Measurements from ENCODE around the gene PPP6R3.
"Not testable (repeated sequence)": the region's sequence is repeated elsewhere in the genome, so short reads cannot be mapped to it uniquely, and the experiment has no call there.

Gene PPP6R3

DNA sequence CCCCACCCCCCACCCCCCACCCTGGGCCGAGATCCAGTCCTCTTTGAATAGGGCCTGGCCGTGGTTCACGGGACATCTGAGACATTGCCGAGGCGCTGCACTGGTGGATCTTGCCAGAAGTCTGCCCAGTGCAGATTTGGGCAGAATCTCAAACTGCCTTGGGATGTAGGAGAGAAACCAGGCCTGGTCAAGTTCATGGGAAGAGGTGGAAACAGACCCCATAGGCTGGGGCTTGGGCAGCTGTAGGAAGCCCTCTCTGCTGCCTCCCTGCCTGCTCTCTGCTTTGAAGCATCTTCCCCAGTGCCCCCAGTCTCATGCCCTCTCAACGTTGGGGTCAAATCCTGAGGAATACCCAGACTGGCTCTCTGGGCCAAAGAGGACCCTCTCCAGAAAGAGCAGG is 16.0 kb upstream of the PPP6R3 start:
- H3K4me3 ChIP-seq (ENCODE audit: low read depth, low read length) = no peak overlapping the region
- DNase-seq (ENCODE audit: low read depth, low spot score) = no peak
- POLR2A ChIA-PET = no interaction called here
- CTCF ChIA-PET = interaction anchor here (1.3 kb wide), 1 partner anchor 147 kb away, joined by 3 read pairs; no protein-coding TSS in a partner anchor
- TF ChIP-seq, protein P1, sequence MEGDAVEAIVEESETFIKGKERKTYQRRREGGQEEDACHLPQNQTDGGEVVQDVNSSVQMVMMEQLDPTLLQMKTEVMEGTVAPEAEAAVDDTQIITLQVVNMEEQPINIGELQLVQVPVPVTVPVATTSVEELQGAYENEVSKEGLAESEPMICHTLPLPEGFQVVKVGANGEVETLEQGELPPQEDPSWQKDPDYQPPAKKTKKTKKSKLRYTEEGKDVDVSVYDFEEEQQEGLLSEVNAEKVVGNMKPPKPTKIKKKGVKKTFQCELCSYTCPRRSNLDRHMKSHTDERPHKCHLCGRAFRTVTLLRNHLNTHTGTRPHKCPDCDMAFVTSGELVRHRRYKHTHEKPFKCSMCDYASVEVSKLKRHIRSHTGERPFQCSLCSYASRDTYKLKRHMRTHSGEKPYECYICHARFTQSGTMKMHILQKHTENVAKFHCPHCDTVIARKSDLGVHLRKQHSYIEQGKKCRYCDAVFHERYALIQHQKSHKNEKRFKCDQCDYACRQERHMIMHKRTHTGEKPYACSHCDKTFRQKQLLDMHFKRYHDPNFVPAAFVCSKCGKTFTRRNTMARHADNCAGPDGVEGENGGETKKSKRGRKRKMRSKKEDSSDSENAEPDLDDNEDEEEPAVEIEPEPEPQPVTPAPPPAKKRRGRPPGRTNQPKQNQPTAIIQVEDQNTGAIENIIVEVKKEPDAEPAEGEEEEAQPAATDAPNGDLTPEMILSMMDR (IDR thresholded peaks at IDR 0.05; ENCODE audit: insufficient read depth, low read length, missing control alignments) = no peak

DNA sequence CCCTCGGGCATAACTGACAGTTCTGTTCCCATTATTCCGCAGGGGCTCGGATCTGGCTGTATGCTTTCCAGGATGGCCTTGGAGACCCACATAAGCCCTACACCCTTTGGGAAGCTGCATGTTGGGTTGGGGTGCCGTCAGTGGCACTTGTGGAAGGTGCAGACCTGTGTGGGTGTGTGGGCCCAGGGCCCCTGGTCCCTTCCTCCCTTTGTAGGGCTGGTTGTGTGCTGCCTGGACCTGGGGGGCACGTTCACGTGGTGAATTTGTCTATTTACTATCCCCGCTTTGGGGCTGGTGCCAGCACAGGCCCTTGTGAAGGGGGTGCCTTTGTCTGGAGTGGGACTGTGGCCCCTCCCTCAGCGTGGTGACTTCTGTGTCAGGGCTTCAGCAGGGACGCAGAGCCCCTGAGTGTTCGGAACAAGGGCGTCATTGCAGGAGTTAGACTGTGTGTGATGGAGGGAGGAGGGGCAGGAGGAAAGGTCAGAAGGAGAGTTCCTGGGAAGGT is 15.0 kb upstream of the PPP6R3 start:
- DNase-seq (ENCODE audit: low read depth, low spot score) = no peak
- TF ChIP-seq, protein P1 (IDR thresholded peaks at IDR 0.05; ENCODE audit: insufficient read depth, low read length, missing control alignments) = no peak
- no peak overlapping the region for H3K4me3 ChIP-seq (ENCODE audit: low read depth, low read length)
- ChIA-PET CTCF (no interaction called here), POLR2A (no interaction called here)

DNA sequence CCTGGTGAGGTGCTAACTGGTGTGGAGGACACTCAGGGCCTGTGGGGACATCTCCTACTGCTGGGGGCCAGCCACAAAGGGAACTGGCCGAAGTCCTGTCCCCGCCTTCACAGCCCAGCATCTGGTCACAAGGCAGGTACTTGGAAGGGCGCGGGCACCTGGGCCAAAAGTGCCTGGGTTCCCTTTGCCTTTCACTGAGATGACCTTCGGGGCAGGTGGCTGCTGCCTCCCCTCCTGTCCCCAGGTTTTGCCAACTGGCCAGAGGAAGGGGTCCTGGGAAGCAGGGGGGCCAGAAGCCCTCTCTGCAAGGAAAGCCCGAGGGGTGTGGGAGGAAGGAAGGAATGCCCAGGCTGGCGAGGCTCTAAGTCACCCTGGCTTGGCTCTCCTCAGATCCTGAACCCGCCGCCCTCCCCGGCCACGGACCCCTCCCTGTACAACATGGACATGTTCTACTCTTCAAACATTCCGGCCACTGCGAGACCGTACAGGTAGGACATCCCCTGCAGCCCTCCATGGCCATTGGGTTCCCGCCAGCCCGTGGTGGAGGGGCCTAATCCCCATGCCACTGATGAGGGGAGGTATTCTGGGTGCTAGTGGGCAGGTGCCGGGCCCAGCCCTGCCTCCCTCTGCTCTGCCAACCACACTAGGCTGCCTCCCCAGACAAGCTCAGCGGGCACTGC is 14.4 kb upstream of the PPP6R3 start:
- ChIA-PET POLR2A (interaction anchor here (1.1 kb wide), 1 partner anchor 176 kb away, joined by 3 read pairs; no protein-coding TSS in a partner anchor), CTCF (interaction anchor here (0.7 to 1.6 kb wide), 12 partner anchors 9 to 235 kb away, joined by 3 to 6 read pairs (median 3); partner anchors contain the start of gene PPP6R3)
- TF ChIP-seq, protein P1 (IDR thresholded peaks at IDR 0.05; ENCODE audit: insufficient read depth, low read length, missing control alignments) = no peak
- H3K4me3 ChIP-seq (ENCODE audit: low read depth, low read length) = no peak overlapping the region
- DNase-seq (ENCODE audit: low read depth, low spot score) = no peak

DNA sequence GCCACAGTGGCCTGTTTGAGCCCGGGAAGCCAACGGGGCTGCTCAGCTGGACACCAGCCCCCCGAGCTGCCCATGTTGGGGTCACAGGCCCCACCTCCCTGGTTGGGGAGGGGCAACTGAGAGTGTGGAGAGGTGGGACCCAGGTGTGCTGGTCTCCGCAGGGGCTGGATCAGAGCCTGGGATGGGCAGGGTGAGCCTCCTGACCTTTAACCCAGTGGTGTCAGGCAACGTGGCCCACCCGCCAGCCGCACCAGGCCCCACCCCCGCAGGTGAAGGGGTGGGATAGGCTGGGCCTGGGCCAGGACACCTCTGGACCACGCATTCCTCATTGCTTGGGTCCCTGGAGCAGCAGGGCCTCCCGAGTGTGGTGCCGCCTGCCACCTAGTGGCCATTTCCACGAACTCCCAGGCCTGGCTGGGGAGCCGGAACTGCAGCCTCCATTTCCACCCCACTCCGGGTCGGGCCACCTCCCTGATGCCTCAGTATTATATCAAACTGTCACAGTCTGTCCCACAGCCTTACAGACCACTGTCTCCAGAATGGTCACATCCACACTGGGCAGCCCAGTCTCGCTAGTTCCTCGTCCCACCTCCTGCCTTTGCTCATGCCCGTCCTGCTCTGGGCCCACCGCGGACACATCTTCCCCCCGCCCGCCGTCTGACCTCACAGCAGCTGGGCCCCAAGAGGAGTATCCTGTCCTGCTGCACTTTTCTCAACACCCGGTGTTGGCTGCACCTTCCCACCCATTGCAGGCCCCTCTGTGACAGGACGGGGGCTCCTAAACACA is 13.3 kb upstream of the PPP6R3 start:
- no peak overlapping the region for H3K4me3 ChIP-seq (ENCODE audit: low read depth, low read length)
- TF ChIP-seq, protein P1 (IDR thresholded peaks at IDR 0.05; ENCODE audit: insufficient read depth, low read length, missing control alignments) = peak; percentile 95
- DNase-seq (ENCODE audit: low read depth, low spot score) = no peak
- POLR2A ChIA-PET = interaction anchor here (1.1 kb wide), 1 partner anchor 177 kb away, joined by 3 read pairs; no protein-coding TSS in a partner anchor
- CTCF ChIA-PET = interaction anchor here (0.9 to 1.6 kb wide), 13 partner anchors 9 to 238 kb away, joined by 3 to 6 read pairs (median 3); partner anchors contain the start of gene PPP6R3

DNA sequence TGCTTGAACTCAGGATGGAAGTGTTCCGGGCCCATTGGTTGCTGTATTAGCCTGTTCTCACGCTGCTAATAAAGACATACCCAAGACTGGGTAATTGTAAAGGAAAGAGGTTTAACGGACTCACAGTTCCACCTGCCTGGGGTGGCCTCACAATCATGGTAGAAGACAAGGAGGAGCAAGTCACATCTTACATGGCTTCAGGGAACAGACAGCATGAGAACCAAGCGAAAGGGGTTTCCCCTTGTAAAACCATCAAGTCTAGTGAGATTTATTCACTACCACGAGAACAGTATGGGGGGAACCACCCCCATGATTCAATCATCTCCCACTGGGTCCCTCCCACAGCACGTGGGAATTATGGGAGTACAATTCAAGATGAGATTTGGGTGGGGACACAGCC is 12.6 kb upstream of the PPP6R3 start:
- DNase-seq (ENCODE audit: low read depth, low spot score); POLR2A ChIA-PET; H3K4me3 ChIP-seq (ENCODE audit: low read depth, low read length): not testable (repeated sequence)
- CTCF ChIA-PET = interaction anchor here (0.8 to 1.7 kb wide), 6 partner anchors 9 to 239 kb away, joined by 3 to 10 read pairs (median 4); no protein-coding TSS in a partner anchor

DNA sequence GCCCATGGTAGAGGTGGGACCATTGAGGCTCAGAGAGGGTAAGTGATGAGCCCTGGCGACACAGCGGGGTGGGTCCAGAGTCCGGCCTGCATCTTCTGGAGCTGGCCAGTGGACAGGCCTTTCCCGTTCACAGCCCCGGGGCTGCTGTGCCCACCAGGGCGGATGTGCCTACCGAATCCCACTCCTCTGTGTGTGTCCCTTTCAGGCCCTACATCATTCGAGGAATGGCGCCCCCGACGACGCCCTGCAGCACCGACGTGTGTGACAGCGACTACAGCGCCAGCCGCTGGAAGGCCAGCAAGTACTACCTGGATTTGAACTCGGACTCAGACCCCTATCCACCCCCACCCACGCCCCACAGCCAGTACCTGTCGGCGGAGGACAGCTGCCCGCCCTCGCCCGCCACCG is 11.9 kb upstream of the PPP6R3 start:
- TF ChIP-seq, protein P1 (IDR thresholded peaks at IDR 0.05; ENCODE audit: insufficient read depth, low read length, missing control alignments) = no peak
- DNase-seq (ENCODE audit: low read depth, low spot score) = no peak
- POLR2A ChIA-PET = no interaction called here
- CTCF ChIA-PET = interaction anchor here (0.6 to 1.7 kb wide), 6 partner anchors 8 to 240 kb away, joined by 3 to 10 read pairs (median 4); no protein-coding TSS in a partner anchor
- no peak overlapping the region for H3K4me3 ChIP-seq (ENCODE audit: low read depth, low read length)
